KOPT-K1 (cell line): ENCODE measurements around the gene TMEM134.
"Not testable (repeated sequence)": the region's sequence is repeated elsewhere in the genome, so short reads cannot be mapped to it uniquely, and the experiment has no call there.

Experiments
- H3K27ac ChIP-seq: fragments of 200-600 bp; sonication (generic); 2 replicates; pipeline ENCODE4 v1.5.1; 2016; ENCODE audit warnings: antibody characterized with exemption, mild to moderate bottlenecking, low read depth, low read length; ENCODE audit not compliant: poor library complexity, severe bottlenecking
- H3K36me3 ChIP-seq: fragments of 200-600 bp; sonication (generic); 2 replicates; pipeline ENCODE4 v1.5.1; 2017; ENCODE audit warnings: antibody characterized with exemption, mild to moderate bottlenecking, low read length, moderate library complexity; ENCODE audit not compliant: insufficient read depth
- H3K9me3 ChIP-seq: fragments of 200-600 bp; sonication (generic); 2 replicates; pipeline ENCODE4 v1.5.1; 2017; ENCODE audit warnings: antibody characterized with exemption, low read length, mild to moderate bottlenecking; ENCODE audit not compliant: insufficient read depth, poor library complexity, severe bottlenecking

The TMEM134 gene

GRCh38 chr11:67434395-67434881 is 34.6 kb downstream of the TMEM134 start:
- peaks cover 67% of the 10 kb centered on the region for H3K36me3 ChIP-seq
- no peaks in the 10 kb centered on the region for H3K9me3 ChIP-seq
- H3K27ac ChIP-seq, result no peak overlapping the region

- H3K27ac ChIP-seq, result peak overlapping the region; percentile 11
- peaks cover 69% of the 10 kb centered on the region for H3K36me3 ChIP-seq
Observed at GRCh38 chr11:67433536-67434394, 35.3 kb downstream of the TMEM134 start.

GRCh38 chr11:67432655-67433349 is 36.2 kb downstream of the TMEM134 start:
- H3K9me3 ChIP-seq, result no peaks in the 10 kb centered on the region
- H3K36me3 ChIP-seq, result peaks cover 69% of the 10 kb centered on the region
- H3K27ac ChIP-seq, result peak overlapping the region; percentile 11

More at GRCh38 chr11:67433536-67434394, 35.3 kb downstream of the TMEM134 start:
- no peaks in the 10 kb centered on the region for H3K9me3 ChIP-seq

GRCh38 chr11:67431346-67432249 is 37.5 kb downstream of the TMEM134 start:
- Histone ChIP-seq H3K27ac (no peak overlapping the region), H3K9me3 (no peaks in the 10 kb centered on the region), H3K36me3 (peaks cover 69% of the 10 kb centered on the region)

GRCh38 chr11:67429722-67430121 is 39.3 kb downstream of the TMEM134 start:
- H3K36me3 ChIP-seq, result peaks cover 52% of the 10 kb centered on the region
- no peaks in the 10 kb centered on the region for H3K9me3 ChIP-seq
- H3K27ac ChIP-seq, result no peak overlapping the region

- Histone ChIP-seq H3K27ac (peak overlapping the region; percentile 83), H3K9me3 (no peaks in the 10 kb centered on the region), H3K36me3 (peaks cover 46% of the 10 kb centered on the region)
Observed at GRCh38 chr11:67429038-67429668, 39.9 kb downstream of the TMEM134 start.

- peak within 1 kb of the TSS; percentile 83 for H3K27ac ChIP-seq
- no peaks in the 10 kb centered on the region for H3K9me3 ChIP-seq
- H3K36me3 ChIP-seq, result peaks cover 38% of the 10 kb centered on the region
Observed at GRCh38 chr11:67428052-67429001, 40.7 kb downstream of the TMEM134 start, which contains the start of gene RPS6KB2. TSS of gene RPS6KB2 (plus strand) at chr11:67428494. CDS start at chr11:67428546, 52 bp downstream.

GRCh38 chr11:67427364-67427859 is 41.6 kb downstream of the TMEM134 start:
- H3K36me3 ChIP-seq, result peaks cover 29% of the 10 kb centered on the region

GRCh38 chr11:67423891-67424613 is 45.0 kb downstream of the TMEM134 start:
- no peaks in the 10 kb centered on the region for H3K36me3 ChIP-seq
- no peaks in the 10 kb centered on the region for H3K9me3 ChIP-seq
- H3K27ac ChIP-seq, result no peak overlapping the region

More at GRCh38 chr11:67427364-67427859, 41.6 kb downstream of the TMEM134 start:
- H3K27ac ChIP-seq, result peak overlapping the region; percentile 83
- H3K9me3 ChIP-seq, result not testable (repeated sequence)

- peak overlapping the region; percentile 37 for H3K27ac ChIP-seq
- H3K36me3 ChIP-seq, result no peaks in the 10 kb centered on the region
- H3K9me3 ChIP-seq, result no peaks in the 10 kb centered on the region
Observed at GRCh38 chr11:67423466-67423865, 45.6 kb downstream of the TMEM134 start.

GRCh38 chr11:67422891-67423290 is 46.2 kb downstream of the TMEM134 start:
- Histone ChIP-seq H3K27ac (peak overlapping the region; percentile 37), H3K36me3 (no peaks in the 10 kb centered on the region)

GRCh38 chr11:67421430-67422031 is 47.5 kb downstream of the TMEM134 start:
- Histone ChIP-seq H3K9me3 (no peaks in the 10 kb centered on the region), H3K36me3 (no peaks in the 10 kb centered on the region), H3K27ac (peak overlapping the region; percentile 21)

More at GRCh38 chr11:67422891-67423290, 46.2 kb downstream of the TMEM134 start:
- no peaks in the 10 kb centered on the region for H3K9me3 ChIP-seq
